K562 (cell line): ENCODE measurements around the gene SPOCD1. TPM values are rescaled to one million over a fixed set of nuclear protein-coding genes. Genes with fewer than 3 reads are reported as not detected.
A peak's percentile ranks its signal among the peaks of the same experiment; 100 is the strongest.

Source experiments
- ATAC-seq: fragments of 200-7000 bp; cut with Tn5 transposase; 3 replicates; pipeline ENCODE4 v1.9.1; 2020; ENCODE audit warnings: moderate library complexity
- BruUV-seq: library from RNA; stranded (reverse); fragments of 400-500 nt; replicated peaks from 2 replicates; lab custom pipeline; 2021; lab: Mats Ljungman, UMichigan
- CTCF ChIA-PET: fragments of 300-600 bp; formaldehyde crosslinking; extraction: SDS; loops from one replicate; lab custom pipeline; 2021; ENCODE audit warnings: low intra/inter-chr PET ratio; lab: Yijun Ruan, JAX
- POLR2A ChIA-PET: fragments of 300-600, 350-650 bp; sonication (Branson Sonifier 250); formaldehyde crosslinking; extraction: SDS; loops from one replicate; lab custom pipeline; 2021; ENCODE audit warnings: antibody characterized with exemption, inconsistent platforms; lab: Yijun Ruan, JAX
- DNase-seq, 4 experiments: peaks; one replicate each; pipeline versions ENCODE4 v3.0.0 to v3.0.0-alpha.2; 2011 to 2018; ENCODE audit warnings: low spot score in 3 of 4, mixed read lengths in 3 of 4; ENCODE audit errors: extremely low read depth in 1 of 4
- FAIRE-seq: peaks from 2 replicates; lab custom pipeline; 2011; peaks lifted over from hg19 to GRCh38; lab: Jason Lieb, UNC
- H2AFZ ChIP-seq: 2 replicates; pipeline ENCODE4 v1.6.0; 2011; ENCODE audit warnings: low read depth, low read length, control low read depth, inconsistent platforms
- H3K27ac ChIP-seq: fragments of 200-600 bp; 3 replicates; pipeline ENCODE4 v1.8.0; 2011; ENCODE audit warnings: low read depth, mild to moderate bottlenecking, control low read depth, inconsistent platforms, low read length, moderate library complexity, mixed read lengths; ENCODE audit errors: extremely low read depth
- H3K27me3 ChIP-seq, 2 experiments: fragments of 300-600 bp in 1 of 2; 2 replicates in 1 of 2; 3 replicates in 1 of 2; pipeline versions ENCODE4 v1.6.0 to v1.8.0; 2011; ENCODE audit warnings: inconsistent platforms in 2 of 2, low read length in 2 of 2, mild to moderate bottlenecking in 1 of 2, mixed read lengths in 1 of 2, moderate library complexity in 1 of 2; ENCODE audit not compliant: control insufficient read depth in 2 of 2, insufficient read depth in 2 of 2
- H3K36me3 ChIP-seq: fragments of 300-600 bp; 3 replicates; pipeline ENCODE4 v1.8.0; 2011; ENCODE audit warnings: mild to moderate bottlenecking, low read length, inconsistent platforms; ENCODE audit not compliant: control insufficient read depth, insufficient read depth
- H3K4me1 ChIP-seq, 2 experiments: fragments of 200-600 bp in 1 of 2; replicated peaks in 1 of 2; 2 replicates in 1 of 2; 3 replicates in 1 of 2; pipeline versions ENCODE4 v1.5.1 to v1.8.0; 2011; ENCODE audit warnings: inconsistent platforms in 2 of 2, low read length in 2 of 2, mild to moderate bottlenecking in 1 of 2, mixed read lengths in 1 of 2, moderate library complexity in 1 of 2; ENCODE audit not compliant: control insufficient read depth in 2 of 2, insufficient read depth in 2 of 2
- H3K4me2 ChIP-seq: 2 replicates; pipeline ENCODE4 v1.6.1; 2011; ENCODE audit warnings: low read length, control low read depth, inconsistent platforms, mixed read lengths; ENCODE audit not compliant: insufficient read depth
- H3K4me3 ChIP-seq: fragments of 200-600 bp; sonication (generic), shearing (Covaris generic); 2 replicates; pipeline ENCODE4 v1.5.1; 2016; ENCODE audit warnings: control low read depth, inconsistent platforms
- H3K79me2 ChIP-seq: fragments of 200-600 bp; 3 replicates; pipeline ENCODE4 v1.8.0; 2011; ENCODE audit warnings: low read length, inconsistent platforms; ENCODE audit not compliant: control insufficient read depth, insufficient read depth
- H3K9ac ChIP-seq, 2 experiments: 2 replicates each; pipeline versions ENCODE4 v1.6.0 to v1.6.1; 2011; ENCODE audit warnings: low read depth in 2 of 2, low read length in 2 of 2, control low read depth in 1 of 2, inconsistent platforms in 1 of 2, mild to moderate bottlenecking in 1 of 2, mixed read lengths in 1 of 2; ENCODE audit not compliant: insufficient read depth in 1 of 2
- H3K9me1 ChIP-seq: one replicate; pipeline ENCODE4 v1.6.0; 2011; ENCODE audit warnings: inconsistent platforms, mild to moderate bottlenecking, low read length, moderate library complexity; ENCODE audit not compliant: control insufficient read depth, insufficient read depth
- H3K9me3 ChIP-seq: replicated peaks from 2 replicates; pipeline ENCODE4 v1.5.1; 2011; ENCODE audit warnings: low read depth, low read length, inconsistent platforms; ENCODE audit not compliant: control insufficient read depth, insufficient read depth
- H4K20me1 ChIP-seq: replicated peaks from 2 replicates; pipeline ENCODE4 v1.6.1; 2011; ENCODE audit warnings: low read length, inconsistent platforms, mixed read lengths; ENCODE audit not compliant: control insufficient read depth, insufficient read depth
- E2F6 ChIP-seq, 2 experiments: IDR thresholded peaks; 2 replicates each; pipeline ENCODE4 v1.6.1; 2011; ENCODE audit warnings: borderline replicate concordance in 1 of 2, control low read depth in 1 of 2, low read depth in 1 of 2, low read length in 1 of 2, mild to moderate bottlenecking in 1 of 2, mixed read lengths in 1 of 2, moderate library complexity in 1 of 2; ENCODE audit not compliant: insufficient read depth in 1 of 2, insufficient read length in 1 of 2, poor library complexity in 1 of 2, severe bottlenecking in 1 of 2; ENCODE audit errors: extremely low read depth in 1 of 2
- ETV6 ChIP-seq, 3 experiments: fragments of 150-350 bp in 1 of 3; sonication (generic) in 1 of 3; formaldehyde crosslinking in 1 of 3; IDR thresholded peaks; 2 replicates each; pipeline versions ENCODE4 v1.6.1 to v1.8.0; 2014 to 2022; ENCODE audit warnings: borderline replicate concordance in 2 of 3, low read depth in 2 of 3, antibody characterized with exemption in 1 of 3, low read length in 1 of 3, mild to moderate bottlenecking in 1 of 3, missing genetic modification reagents in 1 of 3
- KLF16 ChIP-seq: IDR thresholded peaks from 2 replicates; pipeline ENCODE4 v1.6.1; 2016; ENCODE audit warnings: antibody characterized with exemption
- PBX2 ChIP-seq, 2 experiments: IDR thresholded peaks in 1 of 2; conservative IDR thresholded peaks in 1 of 2; 2 replicates each; pipeline ENCODE4 v1.6.1; 2016; ENCODE audit warnings: low read depth in 2 of 2, mild to moderate bottlenecking in 1 of 2, missing compliant biosample characterization in 1 of 2, missing genetic modification characterization in 1 of 2, moderate library complexity in 1 of 2
- PKNOX1 ChIP-seq: fragments of 450-650 bp; IDR thresholded peaks from 2 replicates; pipeline ENCODE4 v1.6.1; 2016
- SAFB ChIP-seq: fragments of 200-400 bp; formaldehyde crosslinking; IDR thresholded peaks from 2 replicates; pipeline ENCODE4 v1.6.1; 2017; ENCODE audit warnings: low read depth, low read length, borderline replicate concordance
- SNAPC5 ChIP-seq: fragments of 250-450 bp; sonication (Bioruptor Pico); IDR thresholded peaks from 2 replicates; pipeline ENCODE4 v1.8.0; 2021; ENCODE audit warnings: moderate library complexity, mild to moderate bottlenecking, inconsistent platforms
- SPI1 ChIP-seq: IDR thresholded peaks from 2 replicates; pipeline ENCODE4 v1.6.1; 2011; ENCODE audit warnings: low read depth, low read length, control low read depth, borderline replicate concordance
- SREBF1 ChIP-seq: fragments of 150-350 bp; IDR thresholded peaks from 2 replicates; pipeline ENCODE4 v1.6.1; 2014; ENCODE audit warnings: antibody characterized with exemption, low read depth, low read length, borderline replicate concordance
- TCF3 ChIP-seq: sonication (generic); formaldehyde crosslinking; IDR thresholded peaks from 2 replicates; pipeline ENCODE4 v1.4.0; 2020; ENCODE audit warnings: mild to moderate bottlenecking, missing genetic modification reagents
- ZNF780A ChIP-seq: fragments of 250-450 bp; sonication (Bioruptor Pico); IDR thresholded peaks from 2 replicates; pipeline ENCODE4 v1.5.0; 2021; ENCODE audit warnings: mild to moderate bottlenecking
- ZSCAN32 ChIP-seq: fragments of 450-650 bp; formaldehyde crosslinking; IDR thresholded peaks from 2 replicates; pipeline ENCODE4 v1.4.0; 2020; ENCODE audit warnings: mild to moderate bottlenecking, moderate library complexity
- WGBS: fragments of 100-300 bp; shearing (Covaris generic); methylation state at CpG from one replicate; pipeline ENCODE4 v1.1.6; 2016; ENCODE audit warnings: low coverage, mixed read lengths; ENCODE audit not compliant: insufficient coverage; ENCODE audit errors: missing lambda C conversion rate; 5-methylcytosine and 5-hydroxymethylcytosine counted together
- in situ Hi-C: fragments of 300-500 bp; cut with MboI; formaldehyde crosslinking; loops from 4 replicates; pipeline ENCODE4 v1.15.0; 2018; ENCODE audit warnings: inconsistent platforms, mixed read lengths
- intact Hi-C: fragments of 100-400 bp; cut with micrococcal nuclease; formaldehyde crosslinking; loops from 2 replicates; pipeline ENCODE4 v1.14.2; 2022
- polyA plus RNA-seq, 8 experiments: library from polyadenylated mRNA; depleted of rRNA in 4 of 8; stranded (reverse) in 5 of 8; unstranded in 3 of 8; fragments of >200 nt; fragmentation: Nextera tagmentation in 2 of 8; fragmentation: Illumina TruSeq in 1 of 8; extraction: Ambion mirVana in 2 of 8; extraction: Trizol in 1 of 8; gene quantifications; 2 replicates each; pipeline versions ENCODE4 v1.2.1 to v1.2.3, GENCODE V29; 2011 to 2014; ENCODE audit warnings: inconsistent platforms in 1 of 8, missing spikeins in 1 of 8
- total RNA-seq, 7 experiments: library from RNA; depleted of rRNA in 6 of 7; stranded (reverse); fragments of >200 nt in 6 of 7; fragmentation: Illumina TruSeq in 2 of 7; extraction: Trizol in 2 of 7; gene quantifications; 2 replicates each; pipeline versions ENCODE4 v1.2.1 to v1.2.3, GENCODE V29; 2011 to 2021; ENCODE audit warnings: low replicate concordance in 1 of 7

Gene SPOCD1
- total and polyA plus RNA-seq, 9 of the 15 experiments (the other 6 are each of a cell fraction or from before 2014, with no cell fraction given), result 0.03 to 0.71 (median 0.26) TPM; not detected in 1

GRCh38 chr1:31751822-31752241 lies 64.0 kb downstream of the SPOCD1 start (continued):
- TF ChIP-seq SNAPC5 (CRISPR knock-in tag) (no peak), KLF16 (no peak), ETV6 (IDR thresholded peaks at IDR 0.05; ENCODE audit: borderline replicate concordance in 1 of 2, low read depth in 2 of 2, low read length in 1 of 2) (no peak), ETV6 (CRISPR knock-in tag; IDR thresholded peaks at IDR 0.05; ENCODE audit: borderline replicate concordance) (no peak), SAFB (no peak)
- TF ChIP-seq, all 486 proteins: peak for 0

- no peak overlapping the region for H3K27ac ChIP-seq
- CTCF ChIA-PET, result no interaction called here
- H3K79me2 ChIP-seq, result no peaks in the 10 kb centered on the region
- peak; percentile 58 for FAIRE-seq
- no peak overlapping the region for H2AFZ ChIP-seq
- H3K4me1 ChIP-seq, result peaks cover 0 to 25% of the 10 kb centered on the region in 2 experiments; a peak in 2 of 5 replicates
- H3K9me3 ChIP-seq, result no peaks in the 10 kb centered on the region
- peak; percentile 52 for ATAC-seq
- peak overlapping the region in 1 of 2 experiments; percentile 39; a peak in 1 of 4 replicates for H3K9ac ChIP-seq
- in situ Hi-C loops, result no loop called here
- WGBS, result under 1% methylated on average over 11 of the region's 11 CpGs
- H3K4me3 ChIP-seq, result no peak overlapping the region
- POLR2A ChIA-PET, result interaction anchor here (0.7 to 1.6 kb wide), 4 partner anchors 9 to 99 kb away, joined by 3 to 6 read pairs (median 4); no protein-coding TSS in a partner anchor
- H3K27me3 ChIP-seq, result peaks cover 18 to 61% of the 10 kb centered on the region in 2 experiments
- peak in 1 of 4 experiments; percentile 48 for DNase-seq
- peaks cover 34% of the 10 kb centered on the region for H4K20me1 ChIP-seq
- H3K9me1 ChIP-seq, result no peaks in the 10 kb centered on the region
- H3K4me2 ChIP-seq, result no peak overlapping the region
- no TSS peak for BruUV-seq
- H3K36me3 ChIP-seq, result no peaks in the 10 kb centered on the region
- intact Hi-C loops, result no loop called here
- TF ChIP-seq SPI1, result 0 out of 2 replicates have a peak, but pooled peaks have one; percentile 22
- no peak for TF ChIP-seq ZSCAN32
- peak; percentile 13 to 60 for TF ChIP-seq E2F6 (IDR thresholded peaks at IDR 0.05; ENCODE audit: borderline replicate concordance in 1 of 2, extremely low read depth in 1 of 2, insufficient read depth in 1 of 2, insufficient read length in 1 of 2, low read depth in 1 of 2, low read length in 1 of 2, poor library complexity in 1 of 2, severe bottlenecking in 1 of 2)
- no peak for TF ChIP-seq PBX2 (CRISPR knock-in tag; IDR thresholded peaks at IDR 0.05; ENCODE audit: low read depth)
- TF ChIP-seq PBX2 (tag; conservative IDR thresholded peaks at IDR 0.05; ENCODE audit: low read depth), result peak; percentile 61
- TF ChIP-seq PKNOX1, result peak; percentile 59
- TF ChIP-seq SREBF1, result no peak
- TF ChIP-seq TCF3 (CRISPR knock-in tag), result 0 out of 2 replicates have a peak, but pooled peaks have one; percentile 10
- TF ChIP-seq ZNF780A (CRISPR knock-in tag), result no peak
These were observed 64.8 kb downstream of the SPOCD1 start for GRCh38 chr1:31750858-31751510.
